HepG2 (cell line): ENCODE results near the gene SMAD7. TPM values are rescaled to one million over a fixed set of nuclear protein-coding genes. Genes with fewer than 3 reads are reported as not detected.

Source experiments
- CHCHD3 ChIP-seq: sonication (generic); formaldehyde crosslinking; IDR thresholded peaks from 2 replicates; pipeline ENCODE4 v1.8.0; 2022; ENCODE audit warnings: mild to moderate bottlenecking, missing genetic modification reagents, moderate library complexity
- DBP ChIP-seq: sonication (generic); formaldehyde crosslinking; IDR thresholded peaks from 2 replicates; pipeline ENCODE4 v1.4.0; 2020; ENCODE audit warnings: missing genetic modification reagents; ENCODE audit errors: not compliant biosample characterization
- HMGXB4 ChIP-seq, 2 experiments: sonication (generic) in 1 of 2; formaldehyde crosslinking in 1 of 2; IDR thresholded peaks; 2 replicates each; pipeline versions ENCODE4 v1.4.0 to v1.6.1; 2018 to 2020; ENCODE audit warnings: missing genetic modification reagents in 2 of 2, borderline replicate concordance in 1 of 2, low read depth in 1 of 2, mild to moderate bottlenecking in 1 of 2, missing biosample characterization in 1 of 2
- IKZF1 ChIP-seq: fragments of 450-650 bp; IDR thresholded peaks from 2 replicates; pipeline ENCODE4 v1.7.1; 2016
- MATR3 ChIP-seq: sonication (generic); formaldehyde crosslinking; IDR thresholded peaks from 2 replicates; pipeline ENCODE4 v1.4.0; 2020; ENCODE audit warnings: missing genetic modification reagents
- NAIF1 ChIP-seq: sonication (generic); formaldehyde crosslinking; IDR thresholded peaks from 2 replicates; pipeline ENCODE4 v1.5.0; 2020; ENCODE audit warnings: mild to moderate bottlenecking, missing genetic modification reagents, borderline replicate concordance
- NFIC ChIP-seq: IDR thresholded peaks from 2 replicates; pipeline ENCODE4 v1.6.1; 2012; ENCODE audit warnings: mild to moderate bottlenecking, low read length, inconsistent platforms
- NFKB2 ChIP-seq: sonication (generic); formaldehyde crosslinking; IDR thresholded peaks from 2 replicates; pipeline ENCODE4 v1.4.0; 2020; ENCODE audit warnings: missing genetic modification reagents, borderline replicate concordance
- RBFOX2 ChIP-seq: fragments of 200-400 bp; formaldehyde crosslinking; IDR thresholded peaks from 2 replicates; pipeline ENCODE4 v1.6.1; 2017; ENCODE audit warnings: low read depth, mild to moderate bottlenecking, low read length
- SNAI1 ChIP-seq: sonication (generic); formaldehyde crosslinking; IDR thresholded peaks from 2 replicates; pipeline ENCODE4 v1.5.0; 2020; ENCODE audit warnings: mild to moderate bottlenecking, missing genetic modification reagents, borderline replicate concordance
- TCF7 ChIP-seq: sonication (generic); IDR thresholded peaks from 2 replicates; pipeline ENCODE4 v1.6.1; 2016; ENCODE audit warnings: antibody characterized with exemption, low read depth
- ZNF275 ChIP-seq: sonication (generic); formaldehyde crosslinking; IDR thresholded peaks from 2 replicates; pipeline ENCODE4 v1.8.0; 2022; ENCODE audit warnings: missing genetic modification reagents, mild to moderate bottlenecking, inconsistent platforms, borderline replicate concordance
- ZNF709 ChIP-seq: sonication (generic); formaldehyde crosslinking; IDR thresholded peaks from 2 replicates; pipeline ENCODE4 v1.5.0; 2020; ENCODE audit warnings: mild to moderate bottlenecking, missing genetic modification reagents
- ZNF782 ChIP-seq: sonication (generic); formaldehyde crosslinking; IDR thresholded peaks from 2 replicates; pipeline ENCODE4 v1.4.0; 2020; ENCODE audit warnings: missing genetic modification reagents, mild to moderate bottlenecking, borderline replicate concordance
- polyA plus RNA-seq, 8 experiments: library from polyadenylated mRNA; depleted of rRNA in 3 of 8; stranded (reverse) in 7 of 8; unstranded in 1 of 8; fragments of >200 nt; fragmentation: Illumina TruSeq in 4 of 8; extraction: Trizol in 4 of 8; gene quantifications; 2 replicates each; pipeline versions ENCODE4 v1.2.1 to v1.2.3, GENCODE V29; 2011 to 2016; ENCODE audit warnings: low read depth in 4 of 8, missing spikeins in 1 of 8, mixed read lengths in 1 of 8; ENCODE audit not compliant: insufficient read depth in 1 of 8
- total RNA-seq, 5 experiments: library from RNA; depleted of rRNA; stranded (reverse); fragments of >200 nt; fragmentation: Illumina TruSeq; extraction: Trizol; gene quantifications; 2 replicates each; pipeline ENCODE4 v1.2.3, GENCODE V29; 2016; ENCODE audit warnings: low read depth in 1 of 5
- TF ChIP-seq, protein P1 (sequence below): sonication (generic); formaldehyde crosslinking; IDR thresholded peaks from 2 replicates; pipeline ENCODE4 v1.9.0; 2022; ENCODE audit warnings: low read depth, missing genetic modification reagents
- TF ChIP-seq, protein P2 (sequence below): sonication (generic); formaldehyde crosslinking; IDR thresholded peaks from 2 replicates; pipeline ENCODE4 v1.4.0; 2020; ENCODE audit warnings: missing genetic modification reagents, borderline replicate concordance
- TF ChIP-seq, protein P3 (sequence below): sonication (generic); formaldehyde crosslinking; conservative IDR thresholded peaks from 2 replicates; pipeline ENCODE4 v1.4.0; 2020; ENCODE audit warnings: missing genetic modification reagents

SMAD7 gene
- total and polyA plus RNA-seq, 2 of the 13 experiments (the other 11 are each of a cell fraction or from before 2014, with no cell fraction given): 17.4 to 24.7 TPM

GRCh38 chr18:48926420-48926857 is 24.3 kb downstream of the SMAD7 start (continued):
- no peak for TF ChIP-seq ZNF275 (CRISPR knock-in tag)
- TF ChIP-seq NAIF1 (CRISPR knock-in tag): no peak
- no peak for TF ChIP-seq ZNF782
- TF ChIP-seq MATR3 (CRISPR knock-in tag): no peak
- TF ChIP-seq, protein P1, sequence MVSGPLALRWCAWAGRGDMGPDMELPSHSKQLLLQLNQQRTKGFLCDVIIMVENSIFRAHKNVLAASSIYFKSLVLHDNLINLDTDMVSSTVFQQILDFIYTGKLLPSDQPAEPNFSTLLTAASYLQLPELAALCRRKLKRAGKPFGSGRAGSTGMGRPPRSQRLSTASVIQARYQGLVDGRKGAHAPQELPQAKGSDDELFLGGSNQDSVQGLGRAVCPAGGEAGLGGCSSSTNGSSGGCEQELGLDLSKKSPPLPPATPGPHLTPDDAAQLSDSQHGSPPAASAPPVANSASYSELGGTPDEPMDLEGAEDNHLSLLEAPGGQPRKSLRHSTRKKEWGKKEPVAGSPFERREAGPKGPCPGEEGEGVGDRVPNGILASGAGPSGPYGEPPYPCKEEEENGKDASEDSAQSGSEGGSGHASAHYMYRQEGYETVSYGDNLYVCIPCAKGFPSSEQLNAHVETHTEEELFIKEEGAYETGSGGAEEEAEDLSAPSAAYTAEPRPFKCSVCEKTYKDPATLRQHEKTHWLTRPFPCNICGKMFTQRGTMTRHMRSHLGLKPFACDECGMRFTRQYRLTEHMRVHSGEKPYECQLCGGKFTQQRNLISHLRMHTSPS (CRISPR knock-in tag): peak; percentile 97
- no peak for TF ChIP-seq NFIC
- TF ChIP-seq DBP (CRISPR knock-in tag): no peak
- TF ChIP-seq, protein P2, sequence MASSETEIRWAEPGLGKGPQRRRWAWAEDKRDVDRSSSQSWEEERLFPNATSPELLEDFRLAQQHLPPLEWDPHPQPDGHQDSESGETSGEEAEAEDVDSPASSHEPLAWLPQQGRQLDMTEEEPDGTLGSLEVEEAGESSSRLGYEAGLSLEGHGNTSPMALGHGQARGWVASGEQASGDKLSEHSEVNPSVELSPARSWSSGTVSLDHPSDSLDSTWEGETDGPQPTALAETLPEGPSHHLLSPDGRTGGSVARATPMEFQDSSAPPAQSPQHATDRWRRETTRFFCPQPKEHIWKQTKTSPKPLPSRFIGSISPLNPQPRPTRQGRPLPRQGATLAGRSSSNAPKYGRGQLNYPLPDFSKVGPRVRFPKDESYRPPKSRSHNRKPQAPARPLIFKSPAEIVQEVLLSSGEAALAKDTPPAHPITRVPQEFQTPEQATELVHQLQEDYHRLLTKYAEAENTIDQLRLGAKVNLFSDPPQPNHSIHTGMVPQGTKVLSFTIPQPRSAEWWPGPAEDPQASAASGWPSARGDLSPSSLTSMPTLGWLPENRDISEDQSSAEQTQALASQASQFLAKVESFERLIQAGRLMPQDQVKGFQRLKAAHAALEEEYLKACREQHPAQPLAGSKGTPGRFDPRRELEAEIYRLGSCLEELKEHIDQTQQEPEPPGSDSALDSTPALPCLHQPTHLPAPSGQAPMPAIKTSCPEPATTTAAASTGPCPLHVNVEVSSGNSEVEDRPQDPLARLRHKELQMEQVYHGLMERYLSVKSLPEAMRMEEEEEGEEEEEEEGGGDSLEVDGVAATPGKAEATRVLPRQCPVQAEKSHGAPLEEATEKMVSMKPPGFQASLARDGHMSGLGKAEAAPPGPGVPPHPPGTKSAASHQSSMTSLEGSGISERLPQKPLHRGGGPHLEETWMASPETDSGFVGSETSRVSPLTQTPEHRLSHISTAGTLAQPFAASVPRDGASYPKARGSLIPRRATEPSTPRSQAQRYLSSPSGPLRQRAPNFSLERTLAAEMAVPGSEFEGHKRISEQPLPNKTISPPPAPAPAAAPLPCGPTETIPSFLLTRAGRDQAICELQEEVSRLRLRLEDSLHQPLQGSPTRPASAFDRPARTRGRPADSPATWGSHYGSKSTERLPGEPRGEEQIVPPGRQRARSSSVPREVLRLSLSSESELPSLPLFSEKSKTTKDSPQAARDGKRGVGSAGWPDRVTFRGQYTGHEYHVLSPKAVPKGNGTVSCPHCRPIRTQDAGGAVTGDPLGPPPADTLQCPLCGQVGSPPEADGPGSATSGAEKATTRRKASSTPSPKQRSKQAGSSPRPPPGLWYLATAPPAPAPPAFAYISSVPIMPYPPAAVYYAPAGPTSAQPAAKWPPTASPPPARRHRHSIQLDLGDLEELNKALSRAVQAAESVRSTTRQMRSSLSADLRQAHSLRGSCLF (CRISPR knock-in tag): no peak
- no peak for TF ChIP-seq ZNF709
- no peak for TF ChIP-seq RBFOX2
- TF ChIP-seq TCF7: no peak
- peak; percentile 29; the same call in 1 of the 2 replicates for TF ChIP-seq NFKB2 (CRISPR knock-in tag)
- TF ChIP-seq SNAI1 (CRISPR knock-in tag): no peak
- TF ChIP-seq CHCHD3 (CRISPR knock-in tag): no peak
- no peak for TF ChIP-seq IKZF1
- peak in 1 of 2 experiments; percentile 32; a peak in 1 of 4 replicates for TF ChIP-seq HMGXB4 (CRISPR knock-in tag; IDR thresholded peaks at IDR 0.05; ENCODE audit: borderline replicate concordance in 1 of 2, low read depth in 1 of 2)
- TF ChIP-seq, protein P3, sequence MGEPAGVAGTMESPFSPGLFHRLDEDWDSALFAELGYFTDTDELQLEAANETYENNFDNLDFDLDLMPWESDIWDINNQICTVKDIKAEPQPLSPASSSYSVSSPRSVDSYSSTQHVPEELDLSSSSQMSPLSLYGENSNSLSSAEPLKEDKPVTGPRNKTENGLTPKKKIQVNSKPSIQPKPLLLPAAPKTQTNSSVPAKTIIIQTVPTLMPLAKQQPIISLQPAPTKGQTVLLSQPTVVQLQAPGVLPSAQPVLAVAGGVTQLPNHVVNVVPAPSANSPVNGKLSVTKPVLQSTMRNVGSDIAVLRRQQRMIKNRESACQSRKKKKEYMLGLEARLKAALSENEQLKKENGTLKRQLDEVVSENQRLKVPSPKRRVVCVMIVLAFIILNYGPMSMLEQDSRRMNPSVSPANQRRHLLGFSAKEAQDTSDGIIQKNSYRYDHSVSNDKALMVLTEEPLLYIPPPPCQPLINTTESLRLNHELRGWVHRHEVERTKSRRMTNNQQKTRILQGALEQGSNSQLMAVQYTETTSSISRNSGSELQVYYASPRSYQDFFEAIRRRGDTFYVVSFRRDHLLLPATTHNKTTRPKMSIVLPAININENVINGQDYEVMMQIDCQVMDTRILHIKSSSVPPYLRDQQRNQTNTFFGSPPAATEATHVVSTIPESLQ (CRISPR knock-in tag): no peak
